ENCODE data around the gene PRKACB. TPM values are rescaled to one million over a fixed set of nuclear protein-coding genes. Genes with fewer than 3 reads are reported as not detected.

PRKACB gene
- total RNA-seq, 2 experiments from 2014 or later = 49.7 to 52.4 TPM

- ChIA-PET CTCF (no interaction called here), POLR2A (interaction anchor here (1.1 to 4.7 kb wide), 3 partner anchors 12 to 19 kb away, joined by 4 to 27 read pairs (median 5); partner anchors contain the start of gene PRKACB)
- Histone ChIP-seq H3K9me3 (ENCODE audit: control insufficient read depth in 1 of 2, insufficient read depth in 1 of 2, low read length in 2 of 2) (no peaks in the 10 kb centered on the region), H3K27ac (ENCODE audit: low read depth in 1 of 2, low read length in 2 of 2) (no peak overlapping the region), H3K4me1 (ENCODE audit: insufficient read depth, low read length) (peaks cover 8% of the 10 kb centered on the region), H3K27me3 (ENCODE audit: control insufficient read depth in 1 of 2, insufficient read depth in 2 of 2, low read length in 2 of 2) (no peaks in the 10 kb centered on the region), H3K4me3 (ENCODE audit: low read length) (no peak overlapping the region), H3K36me3 (ENCODE audit: insufficient read depth, low read length) (no peaks in the 10 kb centered on the region)
- Mint-ChIP-seq H3K36me3 (ENCODE audit: low read depth) (peaks cover 20% of the 10 kb centered on the region), H3K4me1 (ENCODE audit: low read depth) (peaks cover 89% of the 10 kb centered on the region), H3K27me3 (no peaks in the 10 kb centered on the region), H3K4me3 (peak overlapping the region; percentile 73), H3K27ac (peak overlapping the region; percentile 32), H3K9me3 (no peaks in the 10 kb centered on the region)
- intact Hi-C loops (cut with DNase I, micrococcal nuclease) = no loop called here
- ATAC-seq (ENCODE audit: poor library complexity) (no peak), DNase-seq (no peak)
- TF ChIP-seq CTCF (IDR thresholded peaks at IDR 0.05) = no peak
Observed at GRCh38 chr1:84164161-84164560, 20.1 kb downstream of the PRKACB start.

- ATAC-seq (ENCODE audit: poor library complexity) = peak; percentile 56
- peaks cover 8% of the 10 kb centered on the region for H3K4me1 ChIP-seq (ENCODE audit: insufficient read depth, low read length)
- no peak overlapping the region for H3K27ac ChIP-seq (ENCODE audit: low read depth in 1 of 2, low read length in 2 of 2)
Observed at GRCh38 chr1:84164567-84165021, 20.5 kb downstream of the PRKACB start.

GRCh38 chr1:84165601-84166000 lies 21.5 kb downstream of the PRKACB start:
- Mint-ChIP-seq H3K36me3 (ENCODE audit: low read depth) (peaks cover 19% of the 10 kb centered on the region), H3K27ac (no peak overlapping the region), H3K27me3 (no peaks in the 10 kb centered on the region), H3K4me3 (peak overlapping the region; percentile 54), H3K9me3 (no peaks in the 10 kb centered on the region), H3K4me1 (ENCODE audit: low read depth) (peaks cover 91% of the 10 kb centered on the region)
- no peaks in the 10 kb centered on the region for H3K36me3 ChIP-seq (ENCODE audit: insufficient read depth, low read length)
- no peak overlapping the region for H3K27ac ChIP-seq (ENCODE audit: low read depth in 1 of 2, low read length in 2 of 2)
- H3K27me3 ChIP-seq (ENCODE audit: control insufficient read depth in 1 of 2, insufficient read depth in 2 of 2, low read length in 2 of 2) = no peaks in the 10 kb centered on the region
- no peak overlapping the region for H3K4me3 ChIP-seq (ENCODE audit: low read length)
- peak in 1 of 14 experiments; percentile 38 for DNase-seq
- intact Hi-C loops (cut with DNase I, micrococcal nuclease) = no loop called here
- ChIA-PET CTCF (interaction anchor here (1.3 kb wide), 1 partner anchor 11 kb away, joined by 3 read pairs; no protein-coding TSS in a partner anchor), POLR2A (interaction anchor here (4.7 kb wide), 1 partner anchor 20 kb away, joined by 27 read pairs; the partner anchor contains the start of gene PRKACB)
- no peak for ATAC-seq (ENCODE audit: poor library complexity)
- peaks cover 8% of the 10 kb centered on the region for H3K4me1 ChIP-seq (ENCODE audit: insufficient read depth, low read length)
- no peaks in the 10 kb centered on the region for H3K9me3 ChIP-seq (ENCODE audit: control insufficient read depth in 1 of 2, insufficient read depth in 1 of 2, low read length in 2 of 2)
- TF ChIP-seq CTCF (IDR thresholded peaks at IDR 0.05) = no peak

More at GRCh38 chr1:84164567-84165021, 20.5 kb downstream of the PRKACB start:
- Mint-ChIP-seq H3K36me3 (ENCODE audit: low read depth) (peaks cover 19% of the 10 kb centered on the region), H3K27ac (peak overlapping the region; percentile 32), H3K9me3 (no peaks in the 10 kb centered on the region), H3K4me3 (peak overlapping the region; percentile 73), H3K4me1 (ENCODE audit: low read depth) (peaks cover 91% of the 10 kb centered on the region), H3K27me3 (no peaks in the 10 kb centered on the region)
- no peak for DNase-seq
- TF ChIP-seq CTCF (IDR thresholded peaks at IDR 0.05) = no peak
- intact Hi-C loops (cut with DNase I, micrococcal nuclease) = no loop called here
- no peaks in the 10 kb centered on the region for H3K9me3 ChIP-seq (ENCODE audit: control insufficient read depth in 1 of 2, insufficient read depth in 1 of 2, low read length in 2 of 2)
- ChIA-PET CTCF (interaction anchor here (1.3 kb wide), 1 partner anchor 10 kb away, joined by 3 read pairs; no protein-coding TSS in a partner anchor), POLR2A (interaction anchor here (1.1 to 4.7 kb wide), 3 partner anchors 13 to 19 kb away, joined by 4 to 27 read pairs (median 5); partner anchors contain the start of gene PRKACB)
- H3K4me3 ChIP-seq (ENCODE audit: low read length) = no peak overlapping the region
- H3K27me3 ChIP-seq (ENCODE audit: control insufficient read depth in 1 of 2, insufficient read depth in 2 of 2, low read length in 2 of 2) = no peaks in the 10 kb centered on the region
- no peaks in the 10 kb centered on the region for H3K36me3 ChIP-seq (ENCODE audit: insufficient read depth, low read length)

Measured in CD4-positive, alpha-beta T cell (primary cell).